Skin epidermis (tissue), 12 donors: ENCODE results near the gene ADISSP.

Experiments used
- H3K27ac ChIP-seq, 21 experiments: fragments of 200-600 bp; sonication (generic) in 11 of 21; one replicate each; pipeline ENCODE4 v1.5.0; 2020; ENCODE audit warnings: mild to moderate bottlenecking in 3 of 21, inconsistent platforms in 2 of 21, moderate library complexity in 2 of 21
- H3K4me3 ChIP-seq, 7 experiments: fragments of 200-600 bp; sonication (generic) in 2 of 7; one replicate each; pipeline ENCODE4 v1.5.0; 2020; ENCODE audit warnings: inconsistent platforms in 2 of 7, mild to moderate bottlenecking in 2 of 7, moderate library complexity in 1 of 7

ADISSP gene

DNA sequence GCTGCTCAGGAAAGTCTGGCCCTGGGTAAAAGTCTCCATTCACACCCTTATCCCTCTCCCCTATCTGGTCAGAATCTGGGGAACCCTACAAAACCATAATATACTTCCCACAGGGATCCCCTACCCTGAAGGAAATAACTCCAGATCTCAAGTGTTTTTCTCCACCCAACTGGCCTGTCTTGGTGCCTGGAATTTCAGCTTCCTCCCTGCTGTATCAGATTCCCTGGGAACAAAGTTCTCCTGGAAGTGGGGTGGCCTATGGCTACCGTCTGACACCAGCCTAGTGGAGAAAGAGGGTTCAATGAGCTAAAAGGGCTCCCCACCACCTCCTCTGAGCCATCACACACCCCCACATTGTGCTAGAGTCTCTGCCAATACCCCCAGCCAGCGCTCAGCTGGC, 20.1 kb downstream of the ADISSP start:
- no peak overlapping the region for H3K4me3 ChIP-seq
- no peak overlapping the region for H3K27ac ChIP-seq

DNA sequence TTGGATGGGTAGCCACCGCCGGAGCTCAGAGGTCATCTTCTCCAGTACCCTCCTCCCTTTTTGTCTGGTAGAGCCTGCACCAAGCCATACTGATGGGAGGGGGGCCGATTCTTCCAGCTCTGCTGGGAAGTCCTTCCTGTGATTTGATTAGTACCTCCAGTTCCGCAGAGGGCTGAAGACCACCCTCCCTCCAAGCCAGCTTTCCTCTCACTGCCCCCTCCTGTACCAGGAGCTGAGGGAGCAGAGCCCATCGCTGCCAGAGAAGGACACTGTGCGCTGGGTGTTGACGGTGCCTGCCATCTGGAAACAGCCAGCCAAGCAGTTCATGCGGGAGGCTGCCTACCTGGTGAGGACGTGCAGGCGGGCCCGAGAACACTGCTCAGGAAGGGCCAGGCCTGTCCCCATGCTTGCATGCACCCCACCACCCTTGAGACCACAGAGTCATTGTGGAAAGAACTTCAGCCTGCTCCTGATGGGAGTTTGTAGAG, 21.8 kb downstream of the ADISSP start:
- no peak overlapping the region for H3K27ac ChIP-seq
- H3K4me3 ChIP-seq = no peak overlapping the region

DNA sequence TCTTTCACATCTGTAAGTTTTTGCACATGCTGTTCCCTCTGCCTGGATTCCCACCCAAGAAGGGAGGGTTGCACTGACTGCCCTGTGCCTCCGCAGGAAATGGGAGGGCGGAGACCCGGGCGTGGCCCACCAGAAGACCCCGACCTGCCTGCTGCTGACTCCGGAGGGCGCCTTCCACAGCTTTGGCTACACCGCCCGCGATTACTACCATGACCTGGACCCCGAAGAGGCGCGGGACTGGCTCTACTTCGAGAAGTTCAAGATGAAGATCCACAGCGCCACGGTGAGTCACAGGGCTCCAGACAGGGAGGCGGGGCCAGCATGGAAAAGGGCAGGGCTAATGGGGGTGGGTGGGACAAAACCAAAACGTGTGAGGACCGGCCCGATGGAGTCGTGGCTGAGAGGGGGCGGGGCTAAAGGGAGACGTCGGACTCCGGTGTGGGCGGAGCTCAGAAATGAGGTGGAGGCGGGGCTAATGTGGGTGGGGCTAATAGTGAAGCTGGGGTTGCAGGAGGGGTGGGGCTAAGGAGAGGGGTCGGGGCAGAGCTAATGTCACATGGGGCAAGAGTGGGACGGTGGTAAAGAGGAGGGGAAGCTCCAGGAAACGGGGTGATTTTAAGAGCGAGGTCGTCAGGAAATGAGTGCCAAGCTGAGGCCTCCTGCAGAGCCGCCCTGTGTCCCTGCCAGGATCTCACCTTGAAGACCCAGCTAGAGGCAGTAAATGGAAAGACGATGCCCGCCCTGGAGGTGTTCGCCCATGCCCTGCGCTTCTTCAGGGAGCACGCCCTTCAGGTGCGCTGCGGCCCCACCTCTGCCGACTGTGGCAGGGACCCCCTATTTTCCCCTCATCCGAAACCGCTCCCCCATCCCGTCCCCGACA, 22.5 kb downstream of the ADISSP start:
- no peak overlapping the region for H3K27ac ChIP-seq
- H3K4me3 ChIP-seq = peak overlapping the region in 1 of 7 experiments; percentile 5

DNA sequence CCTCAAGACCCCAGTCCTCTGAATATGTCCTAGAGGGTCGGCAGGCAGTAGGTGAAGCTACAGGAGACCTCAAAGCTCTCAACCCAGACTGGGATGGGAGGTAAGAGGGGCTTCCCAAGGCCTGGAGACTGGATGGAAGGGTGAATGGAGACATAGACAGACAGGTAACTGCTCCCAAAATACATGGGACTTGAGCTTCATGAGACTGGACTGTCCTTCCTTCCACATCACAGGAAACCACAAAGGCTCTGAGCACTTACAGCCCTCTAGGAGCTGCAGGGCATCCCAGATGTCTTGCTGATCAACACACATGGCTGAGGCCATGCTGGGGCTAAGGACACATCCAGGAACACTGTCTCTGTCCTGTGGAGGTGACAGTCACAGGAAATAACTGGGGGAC, 23.5 kb downstream of the ADISSP start:
- H3K27ac ChIP-seq = no peak overlapping the region
- H3K4me3 ChIP-seq = no peak overlapping the region

DNA sequence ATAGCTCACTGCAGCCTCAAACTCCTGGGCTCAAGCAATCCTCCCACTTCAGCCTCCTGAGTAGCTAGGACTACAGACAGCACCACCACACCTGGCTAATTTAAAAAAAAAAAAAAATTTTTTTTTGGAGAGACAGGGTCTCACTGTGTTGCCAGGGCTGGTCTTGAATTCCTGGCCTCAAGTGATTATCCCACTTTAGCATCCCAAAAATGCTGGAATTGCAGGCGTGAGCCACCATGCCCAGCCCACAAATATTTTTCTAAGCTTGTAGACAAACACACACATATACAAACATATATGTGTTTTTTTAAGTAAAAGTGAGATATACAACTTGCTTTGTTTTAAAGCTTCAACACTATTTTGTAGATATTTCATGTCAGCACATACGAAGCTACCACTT, 24.3 kb downstream of the ADISSP start:
- no peak overlapping the region for H3K27ac ChIP-seq

DNA sequence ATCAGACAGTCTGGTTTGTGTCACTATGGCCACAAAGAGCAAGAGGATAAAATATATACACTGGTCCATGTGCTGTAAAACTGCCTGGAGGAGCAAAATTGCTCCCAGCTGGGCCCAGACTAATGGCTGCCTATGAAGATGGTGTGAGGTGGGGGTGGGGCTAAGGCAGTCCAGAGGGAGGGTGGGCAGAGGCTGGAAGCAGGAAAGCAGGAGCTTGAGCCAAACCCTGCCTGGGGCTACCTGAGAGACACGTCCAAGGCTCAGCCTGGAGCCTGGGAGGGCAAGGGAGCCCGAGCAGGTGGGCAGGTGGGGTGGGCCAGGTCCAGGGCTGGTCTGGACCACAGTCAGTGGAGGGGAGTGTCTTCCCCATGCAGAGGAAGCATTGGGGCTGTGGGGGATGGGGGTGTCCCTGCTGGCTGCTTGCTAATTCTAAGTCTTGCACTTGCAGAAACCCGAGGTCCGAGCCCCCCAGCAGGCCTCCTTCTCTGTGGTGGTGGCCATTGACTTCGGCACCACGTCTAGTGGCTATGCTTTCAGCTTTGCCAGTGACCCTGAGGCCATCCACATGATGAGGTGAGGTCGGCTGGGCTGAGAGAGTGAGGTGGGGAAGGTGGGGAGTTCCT, 25.6 kb downstream of the ADISSP start:
- H3K27ac ChIP-seq = no peak overlapping the region
- no peak overlapping the region for H3K4me3 ChIP-seq

More for the DNA sequence above, 24.3 kb downstream of the ADISSP start:
- H3K4me3 ChIP-seq = no peak overlapping the region

DNA sequence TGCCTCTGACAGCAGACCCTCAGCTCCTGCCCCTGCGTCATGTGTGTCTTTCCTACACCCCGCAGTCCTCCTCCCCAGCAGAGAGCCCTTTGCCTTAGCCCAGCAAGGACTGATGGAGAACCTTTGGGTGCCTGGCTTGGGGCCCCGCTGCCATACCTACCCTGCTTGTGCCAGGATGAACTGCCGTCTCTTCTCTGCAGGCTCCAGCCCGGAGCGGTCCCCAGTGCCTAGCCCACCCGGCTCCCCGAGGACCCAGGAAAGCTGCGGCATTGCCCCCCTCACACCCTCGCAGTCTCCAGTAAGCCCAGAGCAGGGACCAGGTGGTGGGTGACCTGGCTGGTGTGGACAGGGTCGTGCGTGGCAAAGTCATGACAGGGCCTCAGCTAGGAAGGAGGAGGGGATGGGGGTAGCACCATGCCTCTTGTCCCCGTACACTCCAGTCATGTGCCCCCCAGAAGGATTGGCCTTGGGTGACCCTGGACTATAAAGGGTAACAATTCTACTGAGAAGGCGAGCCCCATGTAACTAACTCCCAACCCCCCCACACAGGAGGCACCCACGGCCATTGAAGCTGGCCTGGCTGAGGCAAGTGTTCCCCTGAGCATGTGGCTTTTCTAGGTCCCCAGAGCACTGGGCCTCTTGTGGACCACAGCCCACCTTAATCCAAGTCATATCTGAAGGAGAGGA, 26.8 kb downstream of the ADISSP start:
- H3K27ac ChIP-seq = peak overlapping the region in 8 of 21 experiments; percentile 34 to 83 (median 65)
- no peak overlapping the region for H3K4me3 ChIP-seq

DNA sequence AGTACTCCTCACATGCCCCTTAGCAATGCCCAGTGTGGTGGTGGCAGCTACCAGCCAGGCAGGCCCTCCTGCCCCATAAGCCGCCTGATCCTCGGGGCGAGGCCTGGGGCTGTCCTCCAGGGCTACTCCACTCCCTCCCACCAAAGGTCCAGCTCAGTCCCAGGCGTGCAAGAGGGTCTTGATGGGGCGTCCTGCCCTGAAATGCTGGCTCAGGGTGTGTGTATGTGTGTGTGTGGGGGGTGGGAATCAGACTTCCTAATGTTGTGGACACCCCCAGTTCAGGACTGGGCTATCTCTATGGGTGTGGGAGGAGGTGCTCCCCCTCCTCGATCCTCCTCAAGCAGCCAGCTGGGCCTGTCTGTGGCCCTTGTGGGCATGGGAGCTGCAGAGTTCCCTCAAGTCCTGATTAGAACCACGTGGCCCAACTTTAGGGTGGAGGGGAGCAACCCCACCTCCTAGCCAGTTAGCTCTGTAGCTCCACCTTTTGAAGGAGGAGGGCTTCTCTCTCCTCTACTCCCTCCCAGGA, 27.6 kb downstream of the ADISSP start:
- Histone ChIP-seq H3K27ac (peak overlapping the region in 16 of 21 experiments; percentile 31 to 83 (median 63)), H3K4me3 (no peak overlapping the region)

DNA sequence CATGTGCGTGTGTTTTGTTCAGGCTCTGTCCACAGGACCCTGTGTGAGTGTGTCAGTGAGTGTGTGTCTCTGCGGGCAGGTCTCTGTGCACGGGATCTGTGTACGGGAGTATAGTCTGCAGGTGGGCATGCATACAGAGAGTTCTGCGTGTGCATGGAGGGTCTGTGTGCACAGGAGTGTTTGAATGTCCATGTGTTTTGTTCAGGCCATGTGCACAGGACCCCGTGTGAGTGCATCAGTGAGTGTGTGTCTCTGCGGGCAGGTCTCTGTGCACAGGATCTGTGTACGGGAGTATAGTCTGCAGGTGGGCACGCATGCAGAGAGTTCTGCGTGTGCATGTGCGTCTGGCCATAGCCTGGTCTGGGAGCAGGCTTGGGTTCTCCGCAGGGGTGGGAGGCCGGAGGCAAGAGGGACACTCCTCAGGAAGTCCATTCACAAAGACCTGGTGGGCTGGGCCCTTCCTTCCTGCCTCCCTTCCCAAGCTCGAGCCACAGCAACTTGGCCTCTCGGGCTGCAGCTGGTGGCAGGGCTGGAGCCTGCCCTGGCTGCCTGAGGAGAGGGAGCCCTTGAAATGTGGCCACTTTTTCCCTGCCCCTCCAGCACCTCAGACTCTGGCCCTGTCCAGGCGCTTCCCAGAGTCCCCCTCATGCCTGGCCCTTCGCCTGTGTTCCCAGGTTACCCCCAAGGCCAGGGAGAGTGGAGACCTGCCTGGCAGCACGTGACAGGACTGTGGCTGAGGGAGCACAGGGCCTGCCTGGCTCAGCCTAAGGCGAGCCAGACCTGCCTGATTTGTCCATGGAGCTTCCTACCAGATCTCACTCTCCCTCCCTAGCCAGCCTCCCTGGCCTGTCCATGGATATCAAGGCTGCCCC, 28.3 kb downstream of the ADISSP start:
- Histone ChIP-seq H3K27ac (peak overlapping the region in 15 of 21 experiments; percentile 31 to 83 (median 63)), H3K4me3 (no peak overlapping the region)

DNA sequence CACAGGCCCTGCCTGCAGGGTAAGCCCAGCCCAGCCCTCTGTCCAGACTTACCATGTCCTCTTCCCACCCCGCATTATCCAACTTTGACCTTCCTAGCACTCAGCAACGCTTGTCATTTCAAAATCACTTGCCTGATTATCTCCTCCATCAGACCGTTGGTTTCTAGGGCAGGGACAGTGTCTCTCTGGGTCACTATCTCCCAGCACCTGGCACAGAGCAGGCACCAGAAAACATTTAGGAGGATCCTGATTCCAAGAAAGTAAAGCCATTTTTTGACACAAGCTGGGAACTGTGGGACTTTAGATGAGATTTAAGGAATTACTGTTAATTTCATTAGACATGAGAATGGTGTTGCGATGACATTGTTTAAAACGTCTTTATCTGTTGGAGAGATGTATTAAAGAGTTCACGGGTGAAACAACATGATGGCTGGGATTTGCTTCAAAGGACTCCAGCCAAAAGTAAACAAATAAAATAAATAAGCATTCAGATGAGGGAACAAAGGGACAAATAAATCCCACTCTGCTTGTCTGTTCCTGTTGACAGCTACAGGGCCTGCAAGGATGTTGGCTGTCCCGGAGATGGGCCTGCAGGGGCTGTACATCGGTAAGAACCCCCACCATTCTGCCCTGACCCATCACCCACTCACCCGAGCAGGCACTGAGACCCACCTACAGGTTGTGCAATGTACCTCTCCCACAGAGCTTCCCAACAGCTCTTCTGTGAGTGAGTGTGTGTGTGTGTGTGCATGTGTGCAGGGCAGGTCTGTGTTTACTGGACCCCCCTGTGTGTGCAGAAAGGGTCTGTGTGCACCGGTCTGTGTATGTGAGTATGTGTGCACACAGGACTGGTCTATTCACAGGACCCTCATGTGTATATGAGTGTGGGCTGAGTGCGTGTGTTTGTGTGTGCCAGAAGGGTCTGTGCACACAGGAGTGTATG, 29.2 kb downstream of the ADISSP start:
- H3K27ac ChIP-seq = peak overlapping the region in 3 of 21 experiments; percentile 11 to 21 (median 15)
- H3K4me3 ChIP-seq = no peak overlapping the region

DNA sequence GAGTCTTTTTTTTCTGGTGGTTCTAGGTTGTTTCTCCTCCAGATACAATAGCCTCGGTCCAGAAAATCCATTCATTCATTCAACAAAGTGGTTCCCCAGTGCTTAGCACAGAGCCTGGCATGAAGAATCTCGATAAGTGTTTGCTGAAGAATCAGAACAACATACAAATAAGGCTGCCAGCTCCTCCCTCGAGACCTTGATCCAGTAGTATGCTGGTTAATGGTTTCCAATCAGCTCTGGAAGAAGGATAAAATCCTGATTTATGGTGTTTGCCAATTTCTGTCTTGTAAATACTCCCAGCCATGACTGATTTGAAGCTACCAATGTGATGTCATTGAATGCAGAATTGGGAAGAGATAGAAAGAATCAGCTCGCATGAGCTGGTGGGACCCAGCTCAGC, 31.8 kb downstream of the ADISSP start:
- H3K27ac ChIP-seq = no peak overlapping the region
- H3K4me3 ChIP-seq = no peak overlapping the region

DNA sequence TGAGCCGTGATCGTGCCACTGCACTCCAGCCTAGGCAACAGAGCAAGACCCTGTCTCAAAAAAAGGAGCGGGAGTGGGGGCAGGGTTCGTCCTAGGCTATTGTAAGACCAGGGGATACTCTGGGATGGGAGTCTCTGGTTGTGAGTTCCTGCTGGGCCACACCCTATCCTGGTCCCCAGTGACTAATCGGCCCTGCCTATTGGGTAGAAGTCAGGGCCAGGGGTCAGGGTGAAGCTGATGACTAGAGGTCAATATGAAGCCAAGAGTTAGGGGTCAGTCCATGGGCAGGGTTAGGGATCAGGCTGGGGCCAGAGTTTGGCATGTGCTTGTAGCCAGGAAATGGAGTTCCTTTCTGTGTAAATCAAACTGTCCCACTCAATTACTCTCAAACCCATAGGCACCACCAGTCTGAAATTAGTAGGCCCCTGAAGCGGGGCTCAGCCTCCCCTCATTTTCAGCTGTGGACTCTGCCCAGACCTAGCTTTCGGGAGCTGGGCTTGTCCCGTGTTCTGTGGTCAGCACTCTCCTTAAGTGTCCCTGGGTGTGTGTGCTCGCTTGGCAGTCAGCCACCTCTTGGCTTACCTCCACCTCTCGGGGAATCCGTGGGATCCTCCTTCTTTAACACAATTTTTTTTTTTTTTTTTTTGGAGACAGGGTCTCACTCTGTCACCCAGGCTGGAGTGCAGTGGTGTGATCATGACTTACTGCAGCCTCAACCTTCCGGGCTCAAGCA, 33.3 kb downstream of the ADISSP start:
- Histone ChIP-seq H3K27ac (peak overlapping the region in 7 of 21 experiments; percentile 17 to 80 (median 49)), H3K4me3 (peak overlapping the region in 3 of 7 experiments; percentile 27 to 40 (median 28))

DNA sequence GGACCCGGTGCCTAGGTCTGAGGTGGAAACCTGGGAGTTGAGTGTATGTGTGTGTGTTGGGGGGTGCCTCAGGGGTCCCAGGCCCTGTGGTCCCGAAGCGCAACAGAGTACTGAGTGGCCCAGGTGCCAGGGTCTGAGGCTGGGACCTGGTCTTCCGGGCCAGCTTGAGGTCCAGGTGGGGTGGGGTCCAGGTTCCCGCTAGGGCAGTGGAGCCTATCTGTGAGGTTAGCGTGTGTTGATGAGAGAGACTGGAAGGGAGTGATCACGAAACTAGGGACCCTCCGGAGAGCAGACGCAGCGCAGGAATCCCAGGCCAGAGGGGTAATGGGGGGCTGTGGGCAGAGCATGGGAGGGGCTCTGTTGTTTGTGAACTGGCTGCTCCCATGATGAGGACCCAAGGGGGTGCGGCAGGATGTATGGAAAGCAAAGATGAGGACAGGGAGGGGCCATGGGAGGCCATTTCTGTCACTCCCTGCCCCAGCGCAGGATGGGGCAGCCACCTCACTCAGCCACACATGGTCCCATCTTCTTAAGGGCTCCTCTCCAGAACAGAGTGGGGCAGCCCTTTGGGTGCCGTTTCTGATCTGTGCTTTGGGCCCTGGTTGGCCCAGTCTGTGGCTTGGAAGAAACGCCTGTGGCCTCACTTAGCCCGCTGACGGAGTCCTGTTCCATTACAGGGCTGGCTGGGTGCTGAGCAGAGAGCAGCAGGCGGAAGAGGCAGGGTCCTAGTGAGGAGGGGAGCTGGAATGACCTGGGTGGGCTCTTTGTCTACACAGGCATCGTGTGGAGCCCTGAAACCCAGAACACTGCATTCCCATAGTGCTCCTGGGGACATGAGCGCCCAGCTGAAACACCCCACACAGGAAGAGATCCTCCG, 34.2 kb downstream of the ADISSP start:
- Histone ChIP-seq H3K27ac (peak overlapping the region in 19 of 21 experiments; percentile 22 to 80 (median 50)), H3K4me3 (peak overlapping the region; percentile 24 to 40 (median 28))

DNA sequence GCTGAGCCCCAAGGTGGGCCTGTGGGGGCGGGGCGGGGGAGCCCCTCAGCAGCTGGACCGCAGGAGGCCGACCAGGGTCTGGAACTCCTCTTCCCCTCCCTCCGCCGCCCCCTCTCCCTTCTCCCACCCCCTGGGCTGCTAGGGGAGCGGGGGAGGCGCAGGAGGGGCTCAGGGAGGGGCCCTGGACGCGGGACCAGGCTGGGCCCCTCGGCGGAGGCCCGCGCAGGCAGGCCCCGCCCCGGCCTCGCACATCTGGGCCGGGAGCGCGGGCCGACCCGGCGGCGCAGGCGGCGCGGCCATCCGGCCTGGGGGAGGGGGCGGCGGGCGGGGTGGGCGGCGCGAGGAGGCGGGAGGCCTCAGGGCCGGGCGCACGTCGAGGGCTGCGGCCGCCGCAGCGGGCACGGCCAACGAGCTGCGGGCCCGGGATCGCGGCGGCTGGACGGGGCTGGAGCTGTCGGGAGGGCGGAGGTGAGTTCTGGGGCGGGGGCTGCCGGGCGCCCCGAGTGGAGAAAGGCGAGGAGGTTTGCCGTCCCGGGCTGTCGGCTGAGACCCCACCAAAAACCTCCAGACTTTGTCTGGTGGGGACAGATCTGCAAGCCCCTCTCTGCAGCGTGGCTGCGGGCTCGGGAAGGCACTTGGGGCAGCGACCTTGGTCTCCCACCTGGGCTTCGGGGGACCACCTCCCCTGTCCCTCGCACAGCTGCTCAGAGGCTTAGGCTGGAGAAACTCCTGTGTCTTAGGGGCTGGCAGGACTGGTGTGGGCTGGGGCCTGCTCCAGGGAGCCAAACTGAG, 35.0 kb downstream of the ADISSP start, which contains the start of gene HSPA12B:
TSS of gene HSPA12B (plus strand) at position 359 of the 792 bp plus-strand sequence. CDS start 5,990 bp downstream, outside the sequence.
- peak within 1 kb of the TSS; percentile 24 to 40 (median 28) for H3K4me3 ChIP-seq
- H3K27ac ChIP-seq = peak within 1 kb of the TSS in 20 of 21 experiments; percentile 12 to 80 (median 56)

DNA sequence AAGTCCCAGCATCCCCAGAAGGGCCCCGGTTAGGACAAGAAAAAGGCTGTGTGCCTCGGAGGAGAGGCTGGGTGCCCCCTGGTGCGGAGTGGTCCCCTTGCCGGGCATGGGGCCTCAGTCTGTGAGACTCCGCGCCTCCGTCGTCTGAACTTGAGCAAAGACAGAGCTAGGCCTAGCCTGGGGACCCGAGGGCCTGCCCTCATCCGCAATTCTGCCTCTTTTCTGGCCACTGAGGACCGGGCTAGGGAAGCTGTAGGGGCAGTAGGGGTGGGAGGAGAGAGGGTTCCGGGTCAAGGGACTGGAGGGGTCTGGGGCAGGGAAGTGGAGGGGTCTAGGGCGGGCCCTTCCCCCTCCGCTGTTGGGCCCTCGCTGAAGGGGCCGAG, 35.6 kb downstream of the ADISSP start:
- H3K4me3 ChIP-seq = no peak overlapping the region
- H3K27ac ChIP-seq = peak overlapping the region in 12 of 21 experiments; percentile 12 to 80 (median 57)
